ENCODE measurements around the gene PTBP3. TPM values are rescaled to one million over a fixed set of nuclear protein-coding genes. Genes with fewer than 3 reads are reported as not detected.

Gene PTBP3
- total RNA-seq, 1 donor from 2014 or later = 58.9 TPM

- H3K36me3 ChIP-seq = no peaks in the 10 kb centered on the region
- no peak overlapping the region for H3K27ac ChIP-seq
- H3K9me3 ChIP-seq = no peaks in the 10 kb centered on the region
- no peak for DNase-seq (ENCODE audit: extremely low spot score in 2 of 2)
- peak overlapping the region; percentile 32 to 37 for H3K4me3 ChIP-seq
- no peak for TF ChIP-seq POLR2A (IDR thresholded peaks at IDR 0.05)
- TF ChIP-seq POLR2AphosphoS5 (IDR thresholded peaks at IDR 0.05; ENCODE audit: insufficient read depth in 1 of 2, low read depth in 1 of 2) = peak in 1 of 2 donors; percentile 44
- TF ChIP-seq, protein P1, sequence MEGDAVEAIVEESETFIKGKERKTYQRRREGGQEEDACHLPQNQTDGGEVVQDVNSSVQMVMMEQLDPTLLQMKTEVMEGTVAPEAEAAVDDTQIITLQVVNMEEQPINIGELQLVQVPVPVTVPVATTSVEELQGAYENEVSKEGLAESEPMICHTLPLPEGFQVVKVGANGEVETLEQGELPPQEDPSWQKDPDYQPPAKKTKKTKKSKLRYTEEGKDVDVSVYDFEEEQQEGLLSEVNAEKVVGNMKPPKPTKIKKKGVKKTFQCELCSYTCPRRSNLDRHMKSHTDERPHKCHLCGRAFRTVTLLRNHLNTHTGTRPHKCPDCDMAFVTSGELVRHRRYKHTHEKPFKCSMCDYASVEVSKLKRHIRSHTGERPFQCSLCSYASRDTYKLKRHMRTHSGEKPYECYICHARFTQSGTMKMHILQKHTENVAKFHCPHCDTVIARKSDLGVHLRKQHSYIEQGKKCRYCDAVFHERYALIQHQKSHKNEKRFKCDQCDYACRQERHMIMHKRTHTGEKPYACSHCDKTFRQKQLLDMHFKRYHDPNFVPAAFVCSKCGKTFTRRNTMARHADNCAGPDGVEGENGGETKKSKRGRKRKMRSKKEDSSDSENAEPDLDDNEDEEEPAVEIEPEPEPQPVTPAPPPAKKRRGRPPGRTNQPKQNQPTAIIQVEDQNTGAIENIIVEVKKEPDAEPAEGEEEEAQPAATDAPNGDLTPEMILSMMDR (IDR thresholded peaks at IDR 0.05) = no peak
- no peaks in the 10 kb centered on the region for H3K4me1 ChIP-seq
- intact Hi-C loops (cut with DNase I) = no loop called here
- no peaks in the 10 kb centered on the region for H3K27me3 ChIP-seq
Measured at GRCh38 chr9:112348257-112349007, 15.0 kb upstream of the PTBP3 start.

GRCh38 chr9:112341730-112342129, 8.3 kb upstream of the PTBP3 start:
- intact Hi-C loops (cut with DNase I) = no loop called here
- H3K27me3 ChIP-seq = no peaks in the 10 kb centered on the region
- no peaks in the 10 kb centered on the region for H3K4me1 ChIP-seq
- no peak for DNase-seq (ENCODE audit: extremely low spot score in 2 of 2)
- H3K4me3 ChIP-seq = no peak overlapping the region
- no peak for TF ChIP-seq POLR2A (IDR thresholded peaks at IDR 0.05)
- TF ChIP-seq, protein P1 (IDR thresholded peaks at IDR 0.05) = no peak
- TF ChIP-seq POLR2AphosphoS5 (IDR thresholded peaks at IDR 0.05; ENCODE audit: insufficient read depth in 1 of 2, low read depth in 1 of 2) = no peak
- H3K36me3 ChIP-seq = no peaks in the 10 kb centered on the region
- H3K27ac ChIP-seq = no peak overlapping the region
- no peaks in the 10 kb centered on the region for H3K9me3 ChIP-seq

DNA sequence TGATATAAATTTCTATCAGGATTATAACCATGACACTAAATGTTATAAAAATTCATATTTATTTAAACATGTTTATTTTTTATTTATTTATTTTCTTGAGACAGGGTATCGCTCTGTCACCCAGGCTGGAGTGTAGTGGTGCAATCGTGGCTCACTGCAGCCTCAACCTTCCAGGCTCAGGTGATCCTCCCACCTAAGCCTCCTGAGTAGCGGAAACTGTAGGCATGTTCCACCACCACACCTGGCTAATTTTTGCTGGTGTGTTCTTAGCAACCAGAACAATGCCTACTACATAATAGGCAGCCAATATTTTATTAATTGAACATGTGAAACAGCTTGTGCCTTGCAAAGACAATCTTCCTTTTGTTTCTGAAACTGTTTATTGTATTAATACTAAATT, 6.5 kb upstream of the PTBP3 start:
- Histone ChIP-seq H3K9me3 (no peaks in the 10 kb centered on the region), H3K27ac (no peak overlapping the region), H3K27me3 (no peaks in the 10 kb centered on the region), H3K4me1 (no peaks in the 10 kb centered on the region), H3K36me3 (no peaks in the 10 kb centered on the region), H3K4me3 (no peak overlapping the region)
- no peak for TF ChIP-seq POLR2A (IDR thresholded peaks at IDR 0.05)
- TF ChIP-seq, protein P1 (IDR thresholded peaks at IDR 0.05) = no peak
- no peak for TF ChIP-seq POLR2AphosphoS5 (IDR thresholded peaks at IDR 0.05; ENCODE audit: insufficient read depth in 1 of 2, low read depth in 1 of 2)
- intact Hi-C loops (cut with DNase I) = loop anchor here (10.0 kb wide), 1 partner anchor 445 kb away; the partner anchor contains the start of gene UGCG
- no peak for DNase-seq (ENCODE audit: extremely low spot score in 2 of 2)

DNA sequence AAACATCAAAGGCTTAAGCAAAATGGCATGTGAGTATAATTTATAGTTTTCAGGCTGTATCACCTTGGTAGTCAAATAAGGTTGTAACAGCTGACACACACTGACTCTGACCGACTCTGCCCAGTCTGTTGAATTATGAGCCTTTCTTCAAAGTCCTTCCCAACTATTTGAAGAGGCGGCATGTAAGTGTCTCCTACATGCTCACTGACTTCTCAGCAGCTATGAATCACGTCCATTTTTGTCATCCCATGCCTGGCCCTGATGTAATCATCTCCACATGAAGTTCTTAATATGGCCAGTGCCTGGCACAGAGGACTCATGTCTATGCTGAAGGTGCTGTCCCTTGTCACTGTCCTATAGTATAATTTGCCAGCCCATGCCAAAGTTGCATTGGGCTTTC, 5.1 kb upstream of the PTBP3 start:
- intact Hi-C loops (cut with DNase I) = loop anchor here (10.0 kb wide), 1 partner anchor 444 kb away; the partner anchor contains the start of gene UGCG
- H3K4me1 ChIP-seq = no peaks in the 10 kb centered on the region
- no peak for DNase-seq (ENCODE audit: extremely low spot score in 2 of 2)
- H3K27ac ChIP-seq = no peak overlapping the region
- no peaks in the 10 kb centered on the region for H3K36me3 ChIP-seq
- no peaks in the 10 kb centered on the region for H3K9me3 ChIP-seq
- no peak for TF ChIP-seq POLR2AphosphoS5 (IDR thresholded peaks at IDR 0.05; ENCODE audit: insufficient read depth in 1 of 2, low read depth in 1 of 2)
- TF ChIP-seq, protein P1 (IDR thresholded peaks at IDR 0.05) = no peak
- no peaks in the 10 kb centered on the region for H3K27me3 ChIP-seq
- H3K4me3 ChIP-seq = no peak overlapping the region

- no peak for DNase-seq (ENCODE audit: extremely low spot score in 2 of 2)
- Histone ChIP-seq H3K36me3 (no peaks in the 10 kb centered on the region), H3K4me3 (no peak overlapping the region), H3K9me3 (no peaks in the 10 kb centered on the region), H3K27ac (no peak overlapping the region), H3K27me3 (no peaks in the 10 kb centered on the region), H3K4me1 (no peaks in the 10 kb centered on the region)
- intact Hi-C loops (cut with DNase I) = loop anchor here (10.0 kb wide), 1 partner anchor 443 kb away; the partner anchor contains the start of gene UGCG
- TF ChIP-seq POLR2AphosphoS5 (IDR thresholded peaks at IDR 0.05; ENCODE audit: insufficient read depth in 1 of 2, low read depth in 1 of 2) = no peak
- TF ChIP-seq POLR2A (IDR thresholded peaks at IDR 0.05) = no peak
- TF ChIP-seq, protein P1 (IDR thresholded peaks at IDR 0.05) = no peak
Measured at GRCh38 chr9:112337547-112337946, 4.1 kb upstream of the PTBP3 start.

Measured in vagina (tissue), 2 donors.